Colonic mucosa (tissue), 4 donors: ENCODE results near the gene SFRP5. TPM values are rescaled to one million over a fixed set of nuclear protein-coding genes. Genes with fewer than 3 reads are reported as not detected.

ENCODE experiments used
- DNase-seq: peaks from one replicate; pipeline ENCODE4 v3.0.0-alpha.2; 2020
- H3K27ac ChIP-seq: fragments of 200-600 bp; one replicate; pipeline ENCODE4 v1.8.0; 2021
- H3K27me3 ChIP-seq: fragments of 200-600 bp; one replicate; pipeline ENCODE4 v1.8.0; 2021
- H3K36me3 ChIP-seq: fragments of 200-600 bp; one replicate; pipeline ENCODE4 v1.8.0; 2021
- H3K4me1 ChIP-seq: fragments of 200-600 bp; one replicate; pipeline ENCODE4 v1.8.0; 2021; ENCODE audit warnings: mild to moderate bottlenecking
- H3K4me3 ChIP-seq: fragments of 200-600 bp; one replicate; pipeline ENCODE4 v1.8.0; 2021
- H3K9ac ChIP-seq, 2 donors: one replicate each; pipeline ENCODE4 v1.7.0; 2013; ENCODE audit warnings: control low read depth in 2 of 2, low read depth in 2 of 2, low read length in 2 of 2
- H3K9me3 ChIP-seq: fragments of 200-600 bp; one replicate; pipeline ENCODE4 v1.8.0; 2021
- CTCF ChIP-seq: fragments of 200-600 bp; IDR thresholded peaks from one replicate; pipeline ENCODE4 v1.8.0; 2022; ENCODE audit warnings: antibody characterized with exemption, mild to moderate bottlenecking
- intact Hi-C: fragments of 100-400 bp; cut with DNase I; formaldehyde crosslinking; loops from one replicate; pipeline ENCODE4 v1.14.1; 2022
- total RNA-seq, 2 donors: library from RNA; stranded (reverse); fragmentation: NEBNext Ultra II Directional in 1 of 2; extraction: Animal tissue kit (Norgen Biotek cat#: 25700) in 1 of 2; gene quantifications; one replicate each; pipeline ENCODE4 v1.2.1, GENCODE V29; 2021
- donor health status: healthy.
- donor health status: DM: no; HTN: no; CAD: no.
- donor health status: DM: no; HTN: no; CAD: no.

The SFRP5 gene
- total RNA-seq, 2 donors from 2014 or later: 0.57 to 1.2 TPM

- no peak for TF ChIP-seq CTCF
These were observed 37.8 kb downstream of the SFRP5 start for GRCh38 chr10:97734021-97734420.

GRCh38 chr10:97733256-97733655, 38.5 kb downstream of the SFRP5 start:
- H3K9ac ChIP-seq: no peak overlapping the region
- no peak overlapping the region for H3K4me3 ChIP-seq
- peaks cover 8% of the 10 kb centered on the region for H3K4me1 ChIP-seq
- H3K27me3 ChIP-seq: no peaks in the 10 kb centered on the region
- no peak for DNase-seq
- intact Hi-C loops: loop anchor here (10.0 kb wide), 1 partner anchor 58 kb away; no protein-coding TSS in a partner anchor
- H3K9me3 ChIP-seq: no peaks in the 10 kb centered on the region
- no peak overlapping the region for H3K27ac ChIP-seq
- TF ChIP-seq CTCF: no peak
- no peaks in the 10 kb centered on the region for H3K36me3 ChIP-seq

More at GRCh38 chr10:97734021-97734420, 37.8 kb downstream of the SFRP5 start:
- no peak for DNase-seq
- Histone ChIP-seq H3K4me3 (no peak overlapping the region), H3K27me3 (no peaks in the 10 kb centered on the region), H3K4me1 (peaks cover 10% of the 10 kb centered on the region), H3K27ac (no peak overlapping the region), H3K9ac (no peak overlapping the region), H3K36me3 (no peaks in the 10 kb centered on the region), H3K9me3 (no peaks in the 10 kb centered on the region)
- intact Hi-C loops: loop anchor here (10.0 kb wide), 1 partner anchor 59 kb away; no protein-coding TSS in a partner anchor

DNA sequence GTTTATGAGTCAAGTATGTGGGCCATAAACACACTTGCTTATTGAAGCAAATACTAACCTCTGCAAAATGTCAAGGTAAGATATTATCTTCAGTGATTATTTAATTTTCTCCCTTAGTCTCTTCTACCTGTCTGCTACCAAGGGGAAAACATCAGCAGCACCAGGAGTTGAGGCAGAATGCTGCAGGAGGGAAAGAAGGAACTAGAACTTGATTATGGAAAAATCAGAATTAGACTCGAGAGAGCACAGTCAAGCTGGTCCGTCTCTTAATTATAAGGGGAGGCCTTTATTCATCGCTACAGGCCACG, 39.8 kb downstream of the SFRP5 start:
- peaks cover 3% of the 10 kb centered on the region for H3K4me1 ChIP-seq
- intact Hi-C loops: loop anchor here (10.0 kb wide), 1 partner anchor 57 kb away; no protein-coding TSS in a partner anchor
- no peak overlapping the region for H3K9ac ChIP-seq
- no peaks in the 10 kb centered on the region for H3K27me3 ChIP-seq
- no peaks in the 10 kb centered on the region for H3K36me3 ChIP-seq
- no peak overlapping the region for H3K27ac ChIP-seq
- no peak for TF ChIP-seq CTCF
- H3K4me3 ChIP-seq: no peak overlapping the region
- no peaks in the 10 kb centered on the region for H3K9me3 ChIP-seq
- DNase-seq: no peak

GRCh38 chr10:97731346-97732051, 40.3 kb downstream of the SFRP5 start:
- Histone ChIP-seq H3K4me1 (no peaks in the 10 kb centered on the region), H3K36me3 (no peaks in the 10 kb centered on the region), H3K9me3 (no peaks in the 10 kb centered on the region), H3K9ac (no peak overlapping the region), H3K27me3 (no peaks in the 10 kb centered on the region), H3K4me3 (no peak overlapping the region), H3K27ac (no peak overlapping the region)
- TF ChIP-seq CTCF: peak; percentile 73
- intact Hi-C loops: loop anchor here (2.0 to 10.0 kb wide), 2 partner anchors 23 to 57 kb away; no protein-coding TSS in a partner anchor
- DNase-seq: peak; percentile 84

DNA sequence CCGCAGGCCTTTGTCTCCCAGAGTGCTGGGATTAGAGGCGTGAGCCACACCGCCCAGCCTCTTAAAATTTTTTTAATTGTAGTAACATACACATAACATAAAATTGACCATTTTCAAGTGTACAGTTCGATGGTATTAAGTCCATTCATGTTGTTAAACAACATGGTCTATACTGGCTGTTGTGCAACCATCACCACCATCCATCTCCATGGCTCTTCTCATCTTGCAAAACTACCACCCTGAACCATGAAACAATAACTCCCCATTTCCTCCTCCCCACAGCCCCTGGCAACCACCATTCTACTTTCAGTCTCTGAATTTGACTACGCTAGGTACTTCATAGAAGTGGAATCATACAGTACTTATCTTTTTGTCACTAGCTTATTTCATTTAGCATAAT, 42.8 kb downstream of the SFRP5 start:
- H3K9me3 ChIP-seq: no peaks in the 10 kb centered on the region
- no peak overlapping the region for H3K9ac ChIP-seq
- no peak for DNase-seq
- no peaks in the 10 kb centered on the region for H3K36me3 ChIP-seq
- no peaks in the 10 kb centered on the region for H3K4me1 ChIP-seq
- no peak for TF ChIP-seq CTCF
- H3K27me3 ChIP-seq: no peaks in the 10 kb centered on the region
- H3K4me3 ChIP-seq: no peak overlapping the region
- intact Hi-C loops: no loop called here
- no peak overlapping the region for H3K27ac ChIP-seq
